Activated CD4-positive, CD25-positive, alpha-beta regulatory T cell treated with anti-CD3 and anti-CD28 coated beads, Interleukin-2, amount 50 U/mL, for 16 hours (primary cell): ENCODE measurements around the gene ING2.
"Not testable (repeated sequence)": the region's sequence is repeated elsewhere in the genome, so short reads cannot be mapped to it uniquely, and the experiment has no call there.

Source experiments
- DNase-seq: peaks from one replicate; pipeline ENCODE4 v3.0.0-alpha.2; 2020; ENCODE audit warnings: low read depth, low spot score

ING2 gene

GRCh38 chr4:183548306-183548705 is 43.4 kb downstream of the ING2 start:
- no peak for DNase-seq

GRCh38 chr4:183550345-183551093 is 45.7 kb downstream of the ING2 start:
- DNase-seq: no peak

- DNase-seq: no peak
Measured at GRCh38 chr4:183552274-183553146, 47.7 kb downstream of the ING2 start.

GRCh38 chr4:183553147-183553478 is 48.3 kb downstream of the ING2 start:
- DNase-seq: not testable (repeated sequence)

- DNase-seq: no peak
Measured at GRCh38 chr4:183553601-183554345, 48.9 kb downstream of the ING2 start.

- no peak for DNase-seq
Measured at GRCh38 chr4:183554346-183554686, 49.5 kb downstream of the ING2 start.

- no peak for DNase-seq
Measured at GRCh38 chr4:183554878-183555585, 50.2 kb downstream of the ING2 start.

- no peak for DNase-seq
Measured at GRCh38 chr4:183556947-183557346, 52.1 kb downstream of the ING2 start.

- no peak for DNase-seq
Measured at GRCh38 chr4:183557611-183558010, 52.8 kb downstream of the ING2 start.

GRCh38 chr4:183558873-183559272 is 54.0 kb downstream of the ING2 start:
- no peak for DNase-seq

GRCh38 chr4:183561905-183562304 is 57.0 kb downstream of the ING2 start:
- no peak for DNase-seq
